CD4-positive, CD25-positive, alpha-beta regulatory T cell (primary cell): Measurements from ENCODE around the gene CD28. TPM values are rescaled to one million over a fixed set of nuclear protein-coding genes. Genes with fewer than 3 reads are reported as not detected.

Experiments used
- ATAC-seq, 2 donors: fragments of 150-1000 bp; cut with Tn5 transposase; one replicate each; pipeline ENCODE4 v1.10.0; 2021; ENCODE audit warnings: low read depth in 2 of 2, moderate number of reproducible peaks in 2 of 2, moderate library complexity in 1 of 2
- DNase-seq, 3 donors: peaks; one replicate each; pipeline versions ENCODE4 v3.0.0 to v3.0.0-alpha.2; 2012 to 2022; ENCODE audit warnings: mixed read lengths in 1 of 3
- H3K27ac ChIP-seq: one replicate; pipeline ENCODE4 v1.7.0; 2013; ENCODE audit warnings: mild to moderate bottlenecking, low read length; ENCODE audit not compliant: insufficient read depth, poor library complexity, severe bottlenecking
- H3K27me3 ChIP-seq: one replicate; pipeline ENCODE4 v1.7.0; 2013; ENCODE audit warnings: low read length; ENCODE audit not compliant: control insufficient read depth, insufficient read depth
- H3K36me3 ChIP-seq: one replicate; pipeline ENCODE4 v1.7.0; 2013; ENCODE audit warnings: mild to moderate bottlenecking, low read length, moderate library complexity; ENCODE audit not compliant: control insufficient read depth, insufficient read depth
- H3K4me1 ChIP-seq: 2 replicates; pipeline ENCODE4 v1.7.0; 2013; ENCODE audit warnings: mild to moderate bottlenecking, low read length; ENCODE audit not compliant: insufficient read depth, control insufficient read depth, poor library complexity, severe bottlenecking
- H3K4me3 ChIP-seq: one replicate; pipeline ENCODE4 v1.7.0; 2013; ENCODE audit warnings: low read depth, mild to moderate bottlenecking, low read length, moderate library complexity
- H3K9me3 ChIP-seq, 2 experiments: 1 replicate in 1 of 2; 2 replicates in 1 of 2; pipeline ENCODE4 v1.7.0; 2013; ENCODE audit warnings: low read length in 2 of 2, mild to moderate bottlenecking in 1 of 2, moderate library complexity in 1 of 2; ENCODE audit not compliant: control insufficient read depth in 2 of 2
- H3K27ac Mint-ChIP-seq, 3 donors: one replicate each; pipeline ENCODE4 v1.8.0; 2020 to 2022; ENCODE audit warnings: mild to moderate bottlenecking in 3 of 3, mixed read lengths in 3 of 3, moderate library complexity in 2 of 3
- H3K27me3 Mint-ChIP-seq: one replicate; pipeline ENCODE4 v1.8.0; 2022; ENCODE audit warnings: mild to moderate bottlenecking, mixed read lengths
- H3K36me3 Mint-ChIP-seq: one replicate; pipeline ENCODE4 v1.8.0; 2020; ENCODE audit warnings: mixed read lengths
- H3K4me1 Mint-ChIP-seq, 4 donors: one replicate each; pipeline ENCODE4 v1.8.0; 2020 to 2022; ENCODE audit warnings: mixed read lengths in 4 of 4, mild to moderate bottlenecking in 1 of 4
- H3K4me3 Mint-ChIP-seq, 4 donors: one replicate each; pipeline ENCODE4 v1.8.0; 2020 to 2022; ENCODE audit warnings: mild to moderate bottlenecking in 4 of 4, mixed read lengths in 4 of 4, moderate library complexity in 3 of 4
- H3K9me3 Mint-ChIP-seq, 7 donors: one replicate each; pipeline ENCODE4 v1.8.0; 2020 to 2022; ENCODE audit warnings: mixed read lengths in 7 of 7, mild to moderate bottlenecking in 3 of 7, moderate library complexity in 2 of 7
- polyA plus RNA-seq, 4 donors: library from polyadenylated mRNA; unstranded; fragments of 300-500 nt; fragmentation: Illumina TruSeq; gene quantifications; one replicate each; pipeline ENCODE4 v1.2.3, GENCODE V29; 2021
- total RNA-seq: library from RNA; stranded (reverse); gene quantifications from one replicate; pipeline ENCODE4 v1.2.3, GENCODE V29; 2022

CD28 gene
- total and polyA plus RNA-seq, 5 donors from 2014 or later, result 92.6 to 235 (median 143) TPM

DNA sequence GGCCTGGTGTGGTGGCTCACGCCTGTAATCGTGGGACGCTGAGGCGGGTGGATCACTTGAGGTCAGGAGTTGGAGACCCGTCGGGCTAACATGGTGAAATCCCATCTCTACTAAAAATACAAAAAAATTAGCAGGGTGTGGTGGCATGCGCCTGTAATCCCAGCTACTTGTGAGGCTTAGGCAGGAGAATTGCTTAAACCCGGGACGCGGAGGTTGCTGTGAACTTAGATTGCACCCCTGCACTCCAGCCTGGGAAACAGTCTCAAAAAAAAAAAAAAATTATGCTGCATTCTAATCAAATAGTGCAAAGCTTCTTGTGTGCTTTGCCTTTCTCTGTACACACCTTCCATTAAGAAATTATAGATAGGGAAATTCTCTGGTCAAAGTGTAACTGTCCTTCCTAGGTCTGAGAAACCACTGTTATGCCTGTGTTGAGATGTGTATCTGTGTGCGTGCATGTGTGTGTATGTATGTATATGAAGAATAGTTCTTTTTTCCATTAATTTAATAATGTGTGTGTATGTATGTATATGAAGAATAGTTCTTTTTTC, 2.5 kb downstream of the CD28 start:
- H3K27me3 Mint-ChIP-seq, result peaks cover 6% of the 10 kb centered on the region
- DNase-seq, result peak in 1 of 3 donors; percentile 56

DNA sequence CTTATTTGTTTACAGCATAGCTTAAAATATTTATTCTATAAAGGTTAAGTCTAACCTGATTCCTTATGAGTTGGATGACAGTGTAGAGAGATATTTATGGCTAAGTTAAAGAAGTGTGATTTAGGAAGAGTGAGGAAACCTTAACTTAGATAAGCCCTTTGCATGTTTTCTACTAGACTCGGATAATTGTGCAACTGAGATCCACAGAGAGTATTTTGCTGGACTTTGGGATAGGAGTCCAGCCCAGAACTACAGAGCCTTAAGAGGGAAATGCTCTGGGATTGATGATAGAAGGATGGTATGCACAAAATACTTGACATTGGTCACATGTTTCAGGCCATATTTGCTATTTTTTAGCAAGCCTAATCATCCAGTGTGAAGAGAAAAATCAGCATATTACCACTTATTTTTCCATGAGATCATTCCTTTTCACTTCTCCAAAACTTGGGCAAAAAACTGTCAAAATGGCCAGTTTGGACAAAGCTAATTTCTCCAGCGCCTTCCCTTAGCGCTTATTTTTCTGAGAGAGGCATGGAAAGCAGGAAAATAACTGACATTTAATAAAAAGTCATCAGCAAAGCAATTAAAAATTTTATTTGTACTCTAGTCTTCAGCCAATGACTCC, 3.1 kb downstream of the CD28 start:
- peaks cover 36 to 66% (median 62%) of the 10 kb centered on the region in 4 donors for H3K4me1 Mint-ChIP-seq
- Histone ChIP-seq H3K27me3 (no peaks in the 10 kb centered on the region), H3K4me1 (peaks cover 62% of the 10 kb centered on the region), H3K36me3 (peaks cover 30% of the 10 kb centered on the region), H3K9me3 (no peaks in the 10 kb centered on the region), H3K4me3 (peak overlapping the region; percentile 98), H3K27ac (peak overlapping the region; percentile 93)
- peak overlapping the region; percentile 95 to 99 (median 96) for H3K4me3 Mint-ChIP-seq
- H3K27me3 Mint-ChIP-seq, result peaks cover 6% of the 10 kb centered on the region
- H3K9me3 Mint-ChIP-seq, result no peaks in the 10 kb centered on the region
- peaks cover 62% of the 10 kb centered on the region for H3K36me3 Mint-ChIP-seq
- peak overlapping the region; percentile 97 for H3K27ac Mint-ChIP-seq
- no peak for ATAC-seq
- DNase-seq, result no peak

More for the DNA sequence above, 2.5 kb downstream of the CD28 start:
- Mint-ChIP-seq H3K36me3 (peaks cover 57% of the 10 kb centered on the region), H3K9me3 (peaks cover 0 to 2% (median 0%) of the 10 kb centered on the region in 7 donors), H3K27ac (peak overlapping the region; percentile 97), H3K4me3 (peak overlapping the region; percentile 95 to 99 (median 96)), H3K4me1 (peaks cover 38 to 66% (median 62%) of the 10 kb centered on the region in 4 donors)
- no peak for ATAC-seq
- Histone ChIP-seq H3K4me3 (peak overlapping the region; percentile 98), H3K27ac (peak overlapping the region; percentile 93), H3K4me1 (peaks cover 62% of the 10 kb centered on the region), H3K9me3 (no peaks in the 10 kb centered on the region), H3K27me3 (no peaks in the 10 kb centered on the region), H3K36me3 (peaks cover 29% of the 10 kb centered on the region)

DNA sequence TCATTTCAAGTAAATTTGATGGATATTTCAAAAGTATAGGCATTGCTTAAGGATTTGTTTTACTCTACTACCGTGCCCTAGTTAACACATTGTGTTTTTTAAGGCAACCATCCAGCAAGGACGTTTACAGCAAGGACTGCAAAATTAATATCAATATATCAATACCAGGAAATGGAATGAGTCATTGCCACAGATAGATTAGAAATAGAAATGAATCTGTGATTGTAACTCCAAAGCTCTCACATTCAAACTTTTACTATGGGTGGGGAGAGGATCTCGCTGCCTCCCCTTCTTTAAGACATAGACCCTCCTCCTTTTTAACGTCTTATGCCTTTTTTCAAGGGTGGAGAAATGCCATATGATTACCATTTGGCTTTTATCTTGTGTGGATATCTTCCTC, 3.8 kb downstream of the CD28 start:
- H3K4me1 Mint-ChIP-seq, result peaks cover 31 to 65% (median 59%) of the 10 kb centered on the region in 4 donors
- peaks cover 63% of the 10 kb centered on the region for H3K36me3 Mint-ChIP-seq
- H3K4me3 ChIP-seq, result peak overlapping the region; percentile 98
- peaks cover 6% of the 10 kb centered on the region for H3K27me3 Mint-ChIP-seq
- H3K4me3 Mint-ChIP-seq, result peak overlapping the region; percentile 95 to 99 (median 96)
- H3K27ac ChIP-seq, result peak overlapping the region; percentile 93
- ATAC-seq, result no peak
- no peaks in the 10 kb centered on the region for H3K27me3 ChIP-seq
- peaks cover 33% of the 10 kb centered on the region for H3K36me3 ChIP-seq
- H3K27ac Mint-ChIP-seq, result peak overlapping the region; percentile 97
- peak in 1 of 3 donors; percentile 67 for DNase-seq
- no peaks in the 10 kb centered on the region for H3K9me3 Mint-ChIP-seq
- peaks cover 62% of the 10 kb centered on the region for H3K4me1 ChIP-seq
- H3K9me3 ChIP-seq, result no peaks in the 10 kb centered on the region

DNA sequence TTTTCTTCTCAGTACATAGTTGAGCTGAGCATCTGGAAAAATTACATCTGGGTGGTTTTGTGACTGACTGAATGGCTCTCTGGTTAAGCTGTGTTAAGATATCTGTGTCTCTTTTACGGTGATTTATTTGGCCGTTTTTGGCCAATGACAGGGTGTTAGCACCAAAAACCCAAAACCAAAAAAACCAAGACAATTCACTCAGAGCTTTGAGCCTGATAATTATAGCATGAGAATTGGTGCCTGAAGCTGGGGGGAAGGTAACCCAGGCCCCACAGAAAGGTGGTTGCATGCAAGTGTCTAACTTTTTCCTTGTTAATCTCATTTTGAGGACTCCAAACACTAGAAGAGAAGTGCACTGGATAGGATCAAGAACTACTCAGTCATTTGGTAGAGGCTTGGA, 4.5 kb downstream of the CD28 start:
- no peaks in the 10 kb centered on the region for H3K9me3 ChIP-seq
- peaks cover 62% of the 10 kb centered on the region for H3K4me1 ChIP-seq
- H3K4me3 Mint-ChIP-seq, result peak overlapping the region; percentile 95 to 99 (median 96)
- H3K4me3 ChIP-seq, result peak overlapping the region; percentile 98
- peak overlapping the region; percentile 93 for H3K27ac ChIP-seq
- peaks cover 6% of the 10 kb centered on the region for H3K27me3 Mint-ChIP-seq
- ATAC-seq (no peak), DNase-seq (no peak)
- H3K36me3 Mint-ChIP-seq, result peaks cover 71% of the 10 kb centered on the region
- no peaks in the 10 kb centered on the region for H3K9me3 Mint-ChIP-seq
- peaks cover 39% of the 10 kb centered on the region for H3K36me3 ChIP-seq
- H3K27ac Mint-ChIP-seq, result peak overlapping the region; percentile 97
- H3K27me3 ChIP-seq, result no peaks in the 10 kb centered on the region
- peaks cover 33 to 65% (median 59%) of the 10 kb centered on the region in 4 donors for H3K4me1 Mint-ChIP-seq

DNA sequence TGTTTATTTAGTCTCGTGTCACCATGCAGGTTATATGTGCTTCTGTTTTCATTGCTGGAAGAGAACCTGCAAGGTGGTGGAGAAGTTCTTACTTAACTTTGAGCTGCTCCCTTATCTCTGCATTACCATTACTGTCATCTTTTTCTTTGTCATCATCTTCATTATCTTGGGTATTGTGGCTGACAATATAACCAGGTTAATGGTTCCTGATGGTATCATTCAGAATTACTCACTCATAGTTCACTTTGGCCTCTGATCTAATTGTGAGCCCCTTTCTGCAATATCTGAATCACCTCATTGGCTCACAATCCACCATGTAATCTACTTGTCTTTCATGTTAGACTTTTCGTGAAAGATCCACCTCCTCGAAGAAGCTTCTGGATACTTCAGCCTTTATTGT, 5.0 kb downstream of the CD28 start:
- ATAC-seq (peak; percentile 20 to 52), DNase-seq (no peak)
- Mint-ChIP-seq H3K27me3 (peaks cover 3% of the 10 kb centered on the region), H3K36me3 (peaks cover 75% of the 10 kb centered on the region), H3K9me3 (no peaks in the 10 kb centered on the region), H3K4me3 (peak overlapping the region; percentile 95 to 99 (median 96)), H3K4me1 (peaks cover 33 to 65% (median 59%) of the 10 kb centered on the region in 4 donors), H3K27ac (peak overlapping the region; percentile 97)
- no peaks in the 10 kb centered on the region for H3K9me3 ChIP-seq
- peak overlapping the region; percentile 98 for H3K4me3 ChIP-seq
- peaks cover 43% of the 10 kb centered on the region for H3K36me3 ChIP-seq
- peak overlapping the region; percentile 93 for H3K27ac ChIP-seq
- no peaks in the 10 kb centered on the region for H3K27me3 ChIP-seq
- peaks cover 63% of the 10 kb centered on the region for H3K4me1 ChIP-seq

DNA sequence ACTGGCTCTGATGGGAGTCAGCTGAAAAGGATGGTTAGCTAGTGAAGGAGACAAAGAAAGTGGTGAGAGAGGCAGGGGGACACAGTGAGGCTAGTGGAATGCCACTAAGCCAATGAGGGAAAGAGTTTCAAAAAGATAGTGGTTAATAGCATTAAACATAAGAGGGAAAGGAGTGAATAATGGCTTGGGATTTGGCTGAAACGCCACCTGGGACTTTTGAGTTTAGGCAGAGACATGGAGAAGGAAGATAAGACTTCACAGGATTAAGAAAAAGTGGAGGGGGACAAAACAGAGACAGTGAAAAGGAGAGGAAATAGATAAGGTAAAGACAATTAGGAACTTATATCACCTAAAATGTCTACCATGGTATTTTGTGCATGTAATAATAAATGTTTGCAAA, 6.9 kb downstream of the CD28 start:
- Mint-ChIP-seq H3K4me3 (peak overlapping the region; percentile 95 to 99 (median 96)), H3K27me3 (no peaks in the 10 kb centered on the region), H3K27ac (peak overlapping the region; percentile 80 to 97 (median 90)), H3K4me1 (peaks cover 46 to 83% (median 73%) of the 10 kb centered on the region in 4 donors), H3K36me3 (peaks cover 74% of the 10 kb centered on the region), H3K9me3 (peaks cover 0 to 5% (median 0%) of the 10 kb centered on the region in 7 donors)
- no peak for ATAC-seq
- Histone ChIP-seq H3K36me3 (peaks cover 53% of the 10 kb centered on the region), H3K4me1 (peaks cover 83% of the 10 kb centered on the region), H3K27ac (peak overlapping the region; percentile 93), H3K9me3 (no peaks in the 10 kb centered on the region), H3K27me3 (no peaks in the 10 kb centered on the region), H3K4me3 (peak overlapping the region; percentile 98)
- no peak for DNase-seq

DNA sequence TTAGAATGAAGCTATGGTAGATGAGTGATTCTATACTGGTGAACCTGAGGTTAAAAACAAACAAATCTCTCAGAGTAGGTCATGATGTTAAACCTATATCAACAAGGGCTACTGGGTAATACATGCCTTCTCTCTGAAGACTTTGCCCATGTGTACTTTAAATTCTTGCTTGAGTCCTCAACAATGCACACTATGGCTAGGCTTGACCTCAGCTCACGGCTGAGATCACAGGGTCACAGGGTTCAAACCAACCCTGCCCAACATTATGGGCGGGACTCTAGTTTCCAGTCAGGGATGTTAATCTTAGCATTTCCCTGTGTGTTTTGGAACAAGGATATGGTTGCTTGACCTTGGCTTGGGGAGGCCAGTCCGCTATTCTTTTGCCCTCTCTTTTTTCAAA, 7.7 kb downstream of the CD28 start:
- H3K36me3 ChIP-seq, result peaks cover 50% of the 10 kb centered on the region
- peak overlapping the region; percentile 98 for H3K4me3 ChIP-seq
- Mint-ChIP-seq H3K27me3 (no peaks in the 10 kb centered on the region), H3K9me3 (peaks cover 0 to 5% (median 0%) of the 10 kb centered on the region in 7 donors), H3K4me3 (peak overlapping the region; percentile 95 to 99 (median 96)), H3K36me3 (peaks cover 70% of the 10 kb centered on the region), H3K4me1 (peaks cover 49 to 91% (median 78%) of the 10 kb centered on the region in 4 donors), H3K27ac (peak overlapping the region; percentile 80 to 97 (median 90))
- H3K27ac ChIP-seq, result peak overlapping the region; percentile 93
- H3K27me3 ChIP-seq, result no peaks in the 10 kb centered on the region
- DNase-seq (no peak), ATAC-seq (no peak)
- H3K9me3 ChIP-seq, result no peaks in the 10 kb centered on the region
- peaks cover 90% of the 10 kb centered on the region for H3K4me1 ChIP-seq
